Ishikawa (cell line): ENCODE data around the gene UNC45B.

Experiments used
- CEBPB ChIP-seq: IDR thresholded peaks from 2 replicates; pipeline ENCODE4 v1.6.1; 2012
- CREB1 ChIP-seq: IDR thresholded peaks from 2 replicates; pipeline ENCODE4 v1.6.1; 2012; ENCODE audit warnings: low read depth
- EGR1 ChIP-seq: IDR thresholded peaks from 2 replicates; pipeline ENCODE4 v1.6.1; 2012
- EP300 ChIP-seq: IDR thresholded peaks from 2 replicates; pipeline ENCODE4 v1.6.1; 2012; ENCODE audit warnings: borderline replicate concordance
- FOXM1 ChIP-seq: IDR thresholded peaks from 2 replicates; pipeline ENCODE4 v1.6.1; 2012; ENCODE audit warnings: low read depth, borderline replicate concordance
- NFIC ChIP-seq: IDR thresholded peaks from 2 replicates; pipeline ENCODE4 v1.6.1; 2012
- RAD21 ChIP-seq: IDR thresholded peaks from 2 replicates; pipeline ENCODE4 v1.6.1; 2012; ENCODE audit warnings: low read depth
- TAF1 ChIP-seq: IDR thresholded peaks from 2 replicates; pipeline ENCODE4 v1.6.1; 2012; ENCODE audit warnings: low read depth, mild to moderate bottlenecking
- TCF12 ChIP-seq: IDR thresholded peaks from 2 replicates; pipeline ENCODE4 v1.6.1; 2012; ENCODE audit warnings: low read depth
- TEAD4 ChIP-seq: IDR thresholded peaks from 2 replicates; pipeline ENCODE4 v1.6.1; 2012
- YY1 ChIP-seq: IDR thresholded peaks from 2 replicates; pipeline ENCODE4 v1.6.1; 2012; ENCODE audit warnings: low read depth
- ZBTB7A ChIP-seq: IDR thresholded peaks from 2 replicates; pipeline ENCODE4 v1.6.1; 2012; ENCODE audit warnings: low read depth
- TF ChIP-seq, protein P1 (sequence below): IDR thresholded peaks from 2 replicates; pipeline ENCODE4 v1.6.1; 2012; ENCODE audit warnings: low read depth, mild to moderate bottlenecking
- TF ChIP-seq, protein P2 (sequence below): IDR thresholded peaks from 2 replicates; pipeline ENCODE4 v1.6.1; 2012
- TF ChIP-seq, protein P3 (sequence below): IDR thresholded peaks from 2 replicates; pipeline ENCODE4 v1.6.1; 2012

Gene UNC45B, protein sequence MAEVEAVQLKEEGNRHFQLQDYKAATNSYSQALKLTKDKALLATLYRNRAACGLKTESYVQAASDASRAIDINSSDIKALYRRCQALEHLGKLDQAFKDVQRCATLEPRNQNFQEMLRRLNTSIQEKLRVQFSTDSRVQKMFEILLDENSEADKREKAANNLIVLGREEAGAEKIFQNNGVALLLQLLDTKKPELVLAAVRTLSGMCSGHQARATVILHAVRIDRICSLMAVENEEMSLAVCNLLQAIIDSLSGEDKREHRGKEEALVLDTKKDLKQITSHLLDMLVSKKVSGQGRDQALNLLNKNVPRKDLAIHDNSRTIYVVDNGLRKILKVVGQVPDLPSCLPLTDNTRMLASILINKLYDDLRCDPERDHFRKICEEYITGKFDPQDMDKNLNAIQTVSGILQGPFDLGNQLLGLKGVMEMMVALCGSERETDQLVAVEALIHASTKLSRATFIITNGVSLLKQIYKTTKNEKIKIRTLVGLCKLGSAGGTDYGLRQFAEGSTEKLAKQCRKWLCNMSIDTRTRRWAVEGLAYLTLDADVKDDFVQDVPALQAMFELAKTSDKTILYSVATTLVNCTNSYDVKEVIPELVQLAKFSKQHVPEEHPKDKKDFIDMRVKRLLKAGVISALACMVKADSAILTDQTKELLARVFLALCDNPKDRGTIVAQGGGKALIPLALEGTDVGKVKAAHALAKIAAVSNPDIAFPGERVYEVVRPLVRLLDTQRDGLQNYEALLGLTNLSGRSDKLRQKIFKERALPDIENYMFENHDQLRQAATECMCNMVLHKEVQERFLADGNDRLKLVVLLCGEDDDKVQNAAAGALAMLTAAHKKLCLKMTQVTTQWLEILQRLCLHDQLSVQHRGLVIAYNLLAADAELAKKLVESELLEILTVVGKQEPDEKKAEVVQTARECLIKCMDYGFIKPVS

DNA sequence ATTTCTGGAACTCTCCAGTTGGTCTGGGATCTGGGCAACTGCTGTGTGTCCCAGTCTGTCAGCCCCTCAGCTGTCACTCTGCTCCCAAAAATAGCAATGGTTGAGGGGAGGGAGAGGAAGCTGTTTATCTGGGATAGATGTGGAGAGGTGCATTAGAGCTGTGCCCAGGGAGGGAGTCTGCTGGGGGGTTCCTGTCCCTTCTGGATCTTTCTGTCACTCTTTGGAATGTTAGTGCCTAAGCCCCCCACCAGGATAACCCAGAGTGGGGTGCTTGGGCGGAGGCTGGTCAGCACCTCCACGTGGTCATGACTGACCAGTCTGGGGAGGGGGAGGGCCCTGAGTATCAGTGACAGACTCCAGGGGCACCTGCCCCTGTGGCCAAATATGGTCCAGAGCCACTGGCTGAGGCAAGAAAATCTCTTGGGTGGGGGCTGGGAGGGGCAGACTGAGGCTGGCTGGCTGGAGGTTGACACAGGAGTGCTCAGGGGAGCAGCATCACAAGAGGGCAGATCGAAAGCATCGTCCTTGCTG, at the start of gene UNC45B:
Gene UNC45B (plus strand): TSS at position 443 of the 531 bp plus-strand sequence. CDS start 447 bp downstream, outside the sequence.
- no peak for TF ChIP-seq EGR1
- no peak for TF ChIP-seq TCF12
- TF ChIP-seq NFIC: no peak
- no peak for TF ChIP-seq YY1

DNA sequence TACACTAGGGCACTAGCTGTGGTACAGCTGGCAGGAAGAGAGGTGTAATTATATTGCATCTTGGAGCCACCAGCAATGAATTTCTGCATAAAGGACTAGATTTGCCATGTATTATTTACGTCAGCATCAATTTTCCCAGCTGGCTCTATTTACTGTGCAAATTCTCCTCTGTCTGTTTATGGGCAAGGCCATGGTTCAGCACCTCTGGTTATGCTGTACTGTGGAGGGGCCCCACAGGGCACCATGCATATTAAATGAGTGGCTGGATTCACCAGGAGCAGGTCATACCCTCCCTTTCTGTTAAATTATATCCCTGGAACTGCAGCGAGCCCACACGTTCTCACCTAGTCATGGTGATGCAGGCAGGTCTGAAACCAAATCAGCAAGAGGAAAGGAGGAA, 47.7 kb upstream of the UNC45B start:
- TF ChIP-seq TCF12 (no peak), ZBTB7A (no peak), RAD21 (no peak), CEBPB (no peak), NFIC (no peak), EGR1 (no peak), TEAD4 (no peak), EP300 (no peak), CREB1 (no peak), FOXM1 (no peak), TAF1 (no peak), YY1 (no peak)
- TF ChIP-seq, protein P1, sequence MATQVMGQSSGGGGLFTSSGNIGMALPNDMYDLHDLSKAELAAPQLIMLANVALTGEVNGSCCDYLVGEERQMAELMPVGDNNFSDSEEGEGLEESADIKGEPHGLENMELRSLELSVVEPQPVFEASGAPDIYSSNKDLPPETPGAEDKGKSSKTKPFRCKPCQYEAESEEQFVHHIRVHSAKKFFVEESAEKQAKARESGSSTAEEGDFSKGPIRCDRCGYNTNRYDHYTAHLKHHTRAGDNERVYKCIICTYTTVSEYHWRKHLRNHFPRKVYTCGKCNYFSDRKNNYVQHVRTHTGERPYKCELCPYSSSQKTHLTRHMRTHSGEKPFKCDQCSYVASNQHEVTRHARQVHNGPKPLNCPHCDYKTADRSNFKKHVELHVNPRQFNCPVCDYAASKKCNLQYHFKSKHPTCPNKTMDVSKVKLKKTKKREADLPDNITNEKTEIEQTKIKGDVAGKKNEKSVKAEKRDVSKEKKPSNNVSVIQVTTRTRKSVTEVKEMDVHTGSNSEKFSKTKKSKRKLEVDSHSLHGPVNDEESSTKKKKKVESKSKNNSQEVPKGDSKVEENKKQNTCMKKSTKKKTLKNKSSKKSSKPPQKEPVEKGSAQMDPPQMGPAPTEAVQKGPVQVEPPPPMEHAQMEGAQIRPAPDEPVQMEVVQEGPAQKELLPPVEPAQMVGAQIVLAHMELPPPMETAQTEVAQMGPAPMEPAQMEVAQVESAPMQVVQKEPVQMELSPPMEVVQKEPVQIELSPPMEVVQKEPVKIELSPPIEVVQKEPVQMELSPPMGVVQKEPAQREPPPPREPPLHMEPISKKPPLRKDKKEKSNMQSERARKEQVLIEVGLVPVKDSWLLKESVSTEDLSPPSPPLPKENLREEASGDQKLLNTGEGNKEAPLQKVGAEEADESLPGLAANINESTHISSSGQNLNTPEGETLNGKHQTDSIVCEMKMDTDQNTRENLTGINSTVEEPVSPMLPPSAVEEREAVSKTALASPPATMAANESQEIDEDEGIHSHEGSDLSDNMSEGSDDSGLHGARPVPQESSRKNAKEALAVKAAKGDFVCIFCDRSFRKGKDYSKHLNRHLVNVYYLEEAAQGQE: no peak
- TF ChIP-seq, protein P2, sequence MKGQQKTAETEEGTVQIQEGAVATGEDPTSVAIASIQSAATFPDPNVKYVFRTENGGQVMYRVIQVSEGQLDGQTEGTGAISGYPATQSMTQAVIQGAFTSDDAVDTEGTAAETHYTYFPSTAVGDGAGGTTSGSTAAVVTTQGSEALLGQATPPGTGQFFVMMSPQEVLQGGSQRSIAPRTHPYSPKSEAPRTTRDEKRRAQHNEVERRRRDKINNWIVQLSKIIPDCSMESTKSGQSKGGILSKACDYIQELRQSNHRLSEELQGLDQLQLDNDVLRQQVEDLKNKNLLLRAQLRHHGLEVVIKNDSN: no peak
- TF ChIP-seq, protein P3, sequence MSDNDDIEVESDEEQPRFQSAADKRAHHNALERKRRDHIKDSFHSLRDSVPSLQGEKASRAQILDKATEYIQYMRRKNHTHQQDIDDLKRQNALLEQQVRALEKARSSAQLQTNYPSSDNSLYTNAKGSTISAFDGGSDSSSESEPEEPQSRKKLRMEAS: no peak

DNA sequence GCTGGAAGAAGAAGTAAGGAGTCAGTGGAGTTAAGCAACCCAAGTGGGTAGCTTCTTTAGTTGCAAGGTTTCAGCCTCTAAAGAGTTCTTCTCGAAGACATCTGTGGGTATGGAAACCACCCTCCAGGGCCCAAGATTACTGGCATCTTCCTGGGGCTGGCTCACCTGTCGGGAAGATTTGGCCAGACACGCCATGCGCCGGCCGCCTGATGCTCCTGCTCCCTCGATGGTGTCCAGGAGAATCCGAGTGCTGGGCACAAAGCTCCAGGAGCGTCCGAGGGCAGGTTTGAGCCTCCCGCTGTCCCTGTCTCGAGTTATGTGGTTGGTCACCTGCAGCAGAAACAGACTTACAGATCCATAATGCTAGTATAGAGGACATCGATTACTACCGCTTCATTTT, 46.6 kb upstream of the UNC45B start:
- TF ChIP-seq EP300 (no peak), YY1 (no peak), EGR1 (no peak)

DNA sequence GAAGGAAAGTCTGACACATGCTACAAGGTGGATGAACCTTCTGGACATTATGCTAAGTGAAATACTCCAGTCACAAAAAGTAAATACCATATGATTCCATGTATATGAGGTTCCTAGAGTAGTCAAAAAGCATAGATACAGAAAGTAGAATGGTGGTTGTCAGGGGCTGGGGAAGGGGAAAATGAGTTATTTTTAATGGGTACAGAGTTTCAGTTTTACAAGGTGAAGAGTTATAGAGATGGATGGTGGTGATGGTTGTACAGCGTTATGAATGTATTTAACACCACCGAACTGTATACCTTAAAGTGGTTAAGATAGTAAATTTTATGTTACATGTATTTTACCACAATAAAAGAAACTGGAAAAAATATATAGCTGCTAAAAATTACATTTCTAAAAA, 45.9 kb upstream of the UNC45B start:
- TF ChIP-seq, protein P1: no peak
- no peak for TF ChIP-seq EP300
- TF ChIP-seq TAF1: no peak
- no peak for TF ChIP-seq NFIC
- TF ChIP-seq FOXM1: no peak
- TF ChIP-seq, protein P2: no peak

DNA sequence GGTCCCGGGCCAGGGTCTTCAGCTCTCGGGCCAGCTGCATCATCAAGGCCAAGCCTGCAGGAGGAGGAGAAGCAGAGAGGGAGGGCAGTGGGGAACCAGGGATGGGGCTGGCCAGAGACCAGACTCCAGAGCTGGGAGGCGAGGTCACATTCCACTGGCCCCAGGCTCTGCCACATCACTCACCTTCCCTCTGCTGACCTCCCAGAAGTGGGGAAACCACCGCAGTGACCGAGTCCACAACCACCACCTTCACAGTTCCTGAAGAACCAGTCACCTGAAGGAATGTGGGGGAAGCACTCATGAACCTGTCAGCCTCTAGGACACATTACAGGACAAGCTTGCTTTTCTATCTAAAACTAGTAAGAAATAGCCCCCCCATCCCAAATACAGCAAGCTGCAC, 44.3 kb upstream of the UNC45B start:
- TF ChIP-seq FOXM1 (no peak), TCF12 (no peak), TAF1 (no peak), RAD21 (no peak), EP300 (no peak), CREB1 (no peak), NFIC (no peak), YY1 (no peak), EGR1 (no peak), CEBPB (no peak), ZBTB7A (no peak), TEAD4 (no peak)
- TF ChIP-seq, protein P1: no peak
- TF ChIP-seq, protein P2: no peak
- TF ChIP-seq, protein P3: no peak
